Right atrium auricular region (tissue), 2 donors: ENCODE results near the gene LRCH1. TPM values are rescaled to one million over a fixed set of nuclear protein-coding genes. Genes with fewer than 3 reads are reported as not detected.

Source experiments
- DNase-seq: peaks from one replicate; pipeline ENCODE4 v3.0.0-alpha.2; 2019; ENCODE audit warnings: low spot score
- H3K27ac ChIP-seq, 2 donors: fragments of 200-600 bp; sonication (generic); 1 replicate in 1 of 2; 2 replicates in 1 of 2; pipeline ENCODE4 v1.5.1; 2016 to 2019
- H3K27me3 ChIP-seq, 2 donors: fragments of 200-600 bp; sonication (generic); one replicate each; pipeline versions ENCODE4 v1.5.1 to v1.6.0; 2017 to 2019
- H3K36me3 ChIP-seq: fragments of 200-600 bp; sonication (generic); one replicate; pipeline ENCODE4 v1.5.1; 2016
- H3K4me1 ChIP-seq, 2 donors: fragments of 200-600 bp; sonication (generic); one replicate each; pipeline versions ENCODE4 v1.5.1 to v1.6.0; 2017 to 2019
- H3K4me3 ChIP-seq, 2 donors: fragments of 200-600 bp; sonication (generic); 1 replicate in 1 of 2; 2 replicates in 1 of 2; pipeline ENCODE4 v1.5.1; 2017 to 2019; ENCODE audit warnings: mild to moderate bottlenecking in 1 of 2, moderate library complexity in 1 of 2
- H3K9me3 ChIP-seq, 2 donors: fragments of 200-600 bp; sonication (generic); one replicate each; pipeline ENCODE4 v1.5.1; 2019
- CTCF ChIP-seq, 2 donors: fragments of 200-600 bp; sonication (generic); IDR thresholded peaks; one replicate each; pipeline ENCODE4 v1.5.1; 2019; ENCODE audit warnings: antibody characterized with exemption in 2 of 2
- total RNA-seq, 2 donors: library from RNA; depleted of rRNA; stranded (reverse); fragments of >200 nt; gene quantifications; one replicate each; pipeline ENCODE4 v1.1.0, GENCODE V29; 2016

Gene LRCH1
- total RNA-seq, 2 donors from 2014 or later: 6.9 to 10.9 TPM

GRCh38 chr13:46595885-46596275, 42.9 kb downstream of the LRCH1 start:
- Histone ChIP-seq H3K9me3 (no peaks in the 10 kb centered on the region), H3K4me1 (peaks cover 0 to 44% of the 10 kb centered on the region in 2 donors), H3K27me3 (no peaks in the 10 kb centered on the region), H3K36me3 (no peaks in the 10 kb centered on the region), H3K4me3 (no peak overlapping the region), H3K27ac (peak overlapping the region; percentile 32 to 41)
- TF ChIP-seq CTCF (IDR thresholded peaks at IDR 0.05): no peak
- no peak for DNase-seq

GRCh38 chr13:46596466-46596865, 43.5 kb downstream of the LRCH1 start:
- no peak overlapping the region for H3K4me3 ChIP-seq
- no peaks in the 10 kb centered on the region for H3K36me3 ChIP-seq
- DNase-seq: no peak
- peaks cover 0 to 46% of the 10 kb centered on the region in 2 donors for H3K4me1 ChIP-seq
- no peak for TF ChIP-seq CTCF (IDR thresholded peaks at IDR 0.05)
- H3K9me3 ChIP-seq: no peaks in the 10 kb centered on the region
- no peaks in the 10 kb centered on the region for H3K27me3 ChIP-seq
- H3K27ac ChIP-seq: peak overlapping the region; percentile 32 to 41

GRCh38 chr13:46598140-46598819, 45.3 kb downstream of the LRCH1 start:
- DNase-seq: no peak
- Histone ChIP-seq H3K27me3 (no peaks in the 10 kb centered on the region), H3K27ac (peak overlapping the region in 1 of 2 donors; percentile 15), H3K9me3 (no peaks in the 10 kb centered on the region), H3K4me1 (peaks cover 0 to 60% of the 10 kb centered on the region in 2 donors), H3K4me3 (no peak overlapping the region), H3K36me3 (no peaks in the 10 kb centered on the region)
- TF ChIP-seq CTCF (IDR thresholded peaks at IDR 0.05): no peak

- H3K4me1 ChIP-seq: peaks cover 0 to 60% of the 10 kb centered on the region in 2 donors
- TF ChIP-seq CTCF (IDR thresholded peaks at IDR 0.05): no peak
- no peaks in the 10 kb centered on the region for H3K27me3 ChIP-seq
- peak overlapping the region in 1 of 2 donors; percentile 12 for H3K27ac ChIP-seq
- H3K9me3 ChIP-seq: no peaks in the 10 kb centered on the region
- DNase-seq: no peak
- no peaks in the 10 kb centered on the region for H3K36me3 ChIP-seq
- no peak overlapping the region for H3K4me3 ChIP-seq
Measured at GRCh38 chr13:46598820-46599180, 45.8 kb downstream of the LRCH1 start.

- no peak for DNase-seq
- Histone ChIP-seq H3K27me3 (no peaks in the 10 kb centered on the region), H3K4me3 (no peak overlapping the region), H3K9me3 (no peaks in the 10 kb centered on the region), H3K36me3 (no peaks in the 10 kb centered on the region), H3K27ac (no peak overlapping the region), H3K4me1 (peaks cover 0 to 61% of the 10 kb centered on the region in 2 donors)
- TF ChIP-seq CTCF (IDR thresholded peaks at IDR 0.05): no peak
Measured at GRCh38 chr13:46600943-46601311, 48.0 kb downstream of the LRCH1 start.

- no peaks in the 10 kb centered on the region for H3K36me3 ChIP-seq
- H3K4me3 ChIP-seq: no peak overlapping the region
- no peaks in the 10 kb centered on the region for H3K27me3 ChIP-seq
- no peak for TF ChIP-seq CTCF (IDR thresholded peaks at IDR 0.05)
- H3K9me3 ChIP-seq: no peaks in the 10 kb centered on the region
- H3K4me1 ChIP-seq: peaks cover 0 to 72% of the 10 kb centered on the region in 2 donors
- no peak for DNase-seq
- no peak overlapping the region for H3K27ac ChIP-seq
Measured at GRCh38 chr13:46602531-46602930, 49.6 kb downstream of the LRCH1 start.
